GM23248 (cell line): ENCODE results near the gene GAST.

Experiments used
- EZH2 ChIP-seq: fragments of 200-600 bp; sonication (generic); IDR thresholded peaks from 2 replicates; pipeline ENCODE4 v1.6.1; 2018; ENCODE audit warnings: antibody characterized with exemption, mild to moderate bottlenecking; ENCODE audit not compliant: insufficient read depth, poor library complexity, severe bottlenecking
- EZH2phosphoT487 ChIP-seq: fragments of 200-600 bp; sonication (generic); IDR thresholded peaks from 2 replicates; pipeline ENCODE4 v1.6.1; 2018; ENCODE audit warnings: antibody characterized with exemption, moderate library complexity, mild to moderate bottlenecking, low read depth; ENCODE audit not compliant: insufficient read depth

DNA sequence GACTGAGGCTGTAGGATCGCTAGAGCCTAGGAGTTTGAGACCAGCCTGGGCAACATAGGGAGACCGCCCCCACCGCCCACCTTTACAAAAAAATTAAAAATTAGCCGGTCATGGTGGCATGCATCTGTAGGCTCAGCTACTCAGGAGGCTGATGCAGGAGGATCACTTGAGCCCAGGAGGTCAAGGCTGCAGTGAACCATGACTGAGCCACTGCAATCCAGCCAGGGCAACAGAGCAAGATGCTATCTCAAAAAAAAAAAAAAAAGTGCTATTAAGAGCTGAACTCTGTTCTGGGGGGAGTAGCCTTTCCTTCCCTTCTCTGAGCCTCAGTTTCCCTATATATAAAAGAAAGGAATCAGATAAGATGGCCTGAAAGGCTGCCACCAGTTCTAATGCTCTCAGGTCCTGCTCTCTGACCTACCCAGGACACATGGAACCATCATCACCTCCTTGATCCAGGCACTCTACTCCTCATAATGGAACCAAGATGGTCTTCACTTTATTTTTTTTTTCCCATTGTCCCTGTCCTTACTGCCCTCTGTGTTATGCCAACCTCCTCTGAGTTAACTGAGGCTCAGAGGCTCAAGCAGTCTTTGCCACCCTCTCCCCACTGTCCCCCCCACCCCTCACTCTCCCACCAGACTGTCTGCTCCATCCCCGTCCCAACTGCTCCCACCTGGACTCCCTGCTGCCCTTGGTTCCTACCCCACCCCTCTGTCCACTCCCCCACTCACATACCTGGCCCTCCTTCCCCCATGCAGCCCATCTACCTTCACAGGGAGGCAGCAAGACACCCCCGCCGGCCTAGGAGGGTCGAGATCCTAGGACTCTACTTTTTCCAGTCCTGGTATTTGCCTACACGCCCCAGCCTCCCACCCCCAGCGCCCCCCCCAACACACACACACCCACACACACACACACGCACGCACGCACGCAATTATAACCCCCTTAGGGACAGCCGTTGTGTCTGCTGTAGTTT is 47.3 kb upstream of the GAST start:
- TF ChIP-seq EZH2 = no peak
- no peak for TF ChIP-seq EZH2phosphoT487
